Measurements from ENCODE around the gene TIMD4. TPM values are rescaled to one million over a fixed set of nuclear protein-coding genes. Genes with fewer than 3 reads are reported as not detected.

The TIMD4 gene
- total and polyA plus RNA-seq, 9 of the 15 experiments (the other 6 are each of a cell fraction or from before 2014, with no cell fraction given): not detected

DNA sequence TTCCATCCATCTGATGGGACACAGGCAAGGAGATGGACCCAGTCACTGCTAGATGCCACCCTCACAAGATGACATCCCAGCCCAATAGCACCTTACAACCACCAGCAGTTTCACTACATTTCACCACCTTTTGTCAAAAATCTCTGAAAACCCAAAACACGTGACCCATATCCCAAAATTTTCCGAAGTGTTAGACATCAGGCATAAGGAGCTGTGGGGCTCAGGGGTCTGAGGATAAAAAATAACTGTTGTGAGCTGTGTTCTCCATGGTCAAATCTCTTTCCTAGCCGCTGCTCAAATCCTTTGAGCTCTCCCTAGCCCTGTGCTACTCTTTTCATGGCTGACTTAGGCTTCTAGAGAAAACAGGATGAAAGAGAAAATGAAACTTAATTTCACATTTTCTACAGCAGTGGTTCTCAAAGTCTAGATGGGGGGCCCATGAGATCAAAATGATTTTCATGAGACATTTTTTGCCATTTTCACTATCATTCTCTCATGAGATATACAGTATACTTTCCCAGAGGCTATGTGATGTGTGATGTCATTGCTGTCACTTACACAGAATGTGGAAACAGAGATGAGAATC, 40.7 kb downstream of the TIMD4 start:
- ATAC-seq: no peak
- FAIRE-seq: no peak
- no peak overlapping the region for H3K9ac ChIP-seq (ENCODE audit: insufficient read depth in 1 of 2, low read depth in 2 of 2, low read length in 2 of 2)
- no peaks in the 10 kb centered on the region for H3K27me3 ChIP-seq (ENCODE audit: control insufficient read depth in 2 of 2, insufficient read depth in 2 of 2, low read length in 2 of 2)
- no peaks in the 10 kb centered on the region for H3K79me2 ChIP-seq (ENCODE audit: control insufficient read depth, insufficient read depth, low read length)
- CTCF ChIA-PET (ENCODE audit: low intra/inter-chr PET ratio): no interaction called here
- in situ Hi-C loops (cut with MboI) (no loop called here), intact Hi-C loops (cut with micrococcal nuclease) (no loop called here)
- WGBS (ENCODE audit: insufficient coverage, low coverage, missing lambda C conversion rate): 0% methylated on average over 3 of the region's 3 CpGs
- H3K9me1 ChIP-seq (ENCODE audit: control insufficient read depth, insufficient read depth, low read length): no peaks in the 10 kb centered on the region
- TF ChIP-seq ZNF124 (CRISPR knock-in tag; IDR thresholded peaks at IDR 0.05) (no peak), TAL1 (IDR thresholded peaks at IDR 0.05) (no peak), RBM17 (IDR thresholded peaks at IDR 0.05; ENCODE audit: borderline replicate concordance, low read depth, low read length) (no peak), POLR2B (IDR thresholded peaks at IDR 0.05; ENCODE audit: low read depth, partially characterized antibody) (no peak)
- TF ChIP-seq, protein P1, sequence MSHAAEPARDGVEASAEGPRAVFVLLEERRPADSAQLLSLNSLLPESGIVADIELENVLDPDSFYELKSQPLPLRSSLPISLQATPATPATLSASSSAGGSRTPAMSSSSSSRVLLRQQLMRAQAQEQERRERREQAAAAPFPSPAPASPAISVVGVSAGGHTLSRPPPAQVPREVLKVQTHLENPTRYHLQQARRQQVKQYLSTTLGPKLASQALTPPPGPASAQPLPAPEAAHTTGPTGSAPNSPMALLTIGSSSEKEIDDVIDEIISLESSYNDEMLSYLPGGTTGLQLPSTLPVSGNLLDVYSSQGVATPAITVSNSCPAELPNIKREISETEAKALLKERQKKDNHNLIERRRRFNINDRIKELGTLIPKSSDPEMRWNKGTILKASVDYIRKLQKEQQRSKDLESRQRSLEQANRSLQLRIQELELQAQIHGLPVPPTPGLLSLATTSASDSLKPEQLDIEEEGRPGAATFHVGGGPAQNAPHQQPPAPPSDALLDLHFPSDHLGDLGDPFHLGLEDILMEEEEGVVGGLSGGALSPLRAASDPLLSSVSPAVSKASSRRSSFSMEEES (CRISPR knock-in tag; IDR thresholded peaks at IDR 0.05): 0 out of 2 replicates have a peak, but pooled peaks have one; percentile 2
- no peaks in the 10 kb centered on the region for H3K4me1 ChIP-seq (replicated peaks in 1 of 2; ENCODE audit: control insufficient read depth in 2 of 2, insufficient read depth in 2 of 2, low read length in 2 of 2)
- POLR2A ChIA-PET: no interaction called here
- H2AFZ ChIP-seq (ENCODE audit: low read depth, low read length): no peak overlapping the region
- no peaks in the 10 kb centered on the region for H3K9me3 ChIP-seq (replicated peaks; ENCODE audit: control insufficient read depth, insufficient read depth, low read depth, low read length)
- no peaks in the 10 kb centered on the region for H3K36me3 ChIP-seq (ENCODE audit: control insufficient read depth, insufficient read depth, low read length)
- H3K4me3 ChIP-seq: no peak overlapping the region
- no TSS peak for BruUV-seq (replicated peaks)
- no peak for DNase-seq (ENCODE audit: extremely low read depth in 1 of 4, low spot score in 3 of 4)
- H3K27ac ChIP-seq (ENCODE audit: extremely low read depth, low read depth, low read length): no peak overlapping the region
- no peaks in the 10 kb centered on the region for H4K20me1 ChIP-seq (replicated peaks; ENCODE audit: control insufficient read depth, insufficient read depth, low read length)
- H3K4me2 ChIP-seq (ENCODE audit: insufficient read depth, low read length): no peak overlapping the region
